VCaP (cell line): ENCODE data around the gene SFT2D3.
A peak's percentile ranks its signal among the peaks of the same experiment; 100 is the strongest.

Experiments
- H3K27ac ChIP-seq: fragments of 450-650 bp; 2 replicates; pipeline ENCODE4 v1.5.1; 2017
- TF ChIP-seq, protein P1 (sequence below): fragments of 450-650 bp; conservative IDR thresholded peaks from 2 replicates; pipeline ENCODE4 v1.5.1; 2017; ENCODE audit warnings: mild to moderate bottlenecking, moderate library complexity

The SFT2D3 gene, protein sequence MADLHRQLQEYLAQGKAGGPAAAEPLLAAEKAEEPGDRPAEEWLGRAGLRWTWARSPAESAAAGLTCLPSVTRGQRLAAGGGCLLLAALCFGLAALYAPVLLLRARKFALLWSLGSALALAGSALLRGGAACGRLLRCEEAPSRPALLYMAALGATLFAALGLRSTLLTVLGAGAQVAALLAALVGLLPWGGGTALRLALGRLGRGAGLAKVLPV

GRCh38 chr2:127701193-127701650 is at the start of gene SFT2D3:
TSS of gene SFT2D3 (plus strand) at chr2:127701497. CDS start at chr2:127701529, 32 bp downstream.
- TF ChIP-seq, protein P1, sequence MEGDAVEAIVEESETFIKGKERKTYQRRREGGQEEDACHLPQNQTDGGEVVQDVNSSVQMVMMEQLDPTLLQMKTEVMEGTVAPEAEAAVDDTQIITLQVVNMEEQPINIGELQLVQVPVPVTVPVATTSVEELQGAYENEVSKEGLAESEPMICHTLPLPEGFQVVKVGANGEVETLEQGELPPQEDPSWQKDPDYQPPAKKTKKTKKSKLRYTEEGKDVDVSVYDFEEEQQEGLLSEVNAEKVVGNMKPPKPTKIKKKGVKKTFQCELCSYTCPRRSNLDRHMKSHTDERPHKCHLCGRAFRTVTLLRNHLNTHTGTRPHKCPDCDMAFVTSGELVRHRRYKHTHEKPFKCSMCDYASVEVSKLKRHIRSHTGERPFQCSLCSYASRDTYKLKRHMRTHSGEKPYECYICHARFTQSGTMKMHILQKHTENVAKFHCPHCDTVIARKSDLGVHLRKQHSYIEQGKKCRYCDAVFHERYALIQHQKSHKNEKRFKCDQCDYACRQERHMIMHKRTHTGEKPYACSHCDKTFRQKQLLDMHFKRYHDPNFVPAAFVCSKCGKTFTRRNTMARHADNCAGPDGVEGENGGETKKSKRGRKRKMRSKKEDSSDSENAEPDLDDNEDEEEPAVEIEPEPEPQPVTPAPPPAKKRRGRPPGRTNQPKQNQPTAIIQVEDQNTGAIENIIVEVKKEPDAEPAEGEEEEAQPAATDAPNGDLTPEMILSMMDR, result no peak
- H3K27ac ChIP-seq, result peak within 1 kb of the TSS; percentile 98

DNA sequence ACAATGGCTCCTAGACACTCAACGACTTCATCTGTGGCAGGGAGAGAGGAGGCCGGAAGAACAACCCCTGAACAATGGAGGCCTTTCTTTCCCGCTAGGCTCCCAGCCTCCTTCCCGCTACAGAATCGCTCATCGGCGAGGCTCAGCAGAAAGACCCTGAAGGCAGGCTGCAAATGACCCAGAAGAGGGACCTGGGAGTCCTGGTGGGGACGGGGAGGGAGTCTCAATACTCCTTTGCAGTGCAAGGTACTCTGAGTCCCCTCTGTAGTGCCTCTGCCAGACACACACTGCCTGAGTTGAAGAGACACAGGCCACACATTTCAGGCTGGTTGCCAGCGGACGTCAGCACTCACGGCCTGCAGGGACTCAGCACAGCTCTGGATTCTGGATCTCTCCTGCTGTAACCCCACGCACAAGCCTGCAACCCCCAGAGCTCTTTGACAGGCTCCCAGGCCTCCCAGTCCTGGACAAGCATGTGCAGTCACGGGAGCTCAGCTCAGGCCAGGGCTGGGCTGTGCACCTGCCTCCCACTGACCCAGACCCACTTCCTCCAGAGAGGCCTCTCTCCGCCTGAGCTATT is 49.2 kb upstream of the SFT2D3 start:
- TF ChIP-seq, protein P1, result no peak

GRCh38 chr2:127652786-127653357 is 48.4 kb upstream of the SFT2D3 start:
- TF ChIP-seq, protein P1, result no peak
- H3K27ac ChIP-seq, result no peak overlapping the region

More for the DNA sequence above, 49.2 kb upstream of the SFT2D3 start:
- H3K27ac ChIP-seq, result no peak overlapping the region

GRCh38 chr2:127653421-127654083 is 47.7 kb upstream of the SFT2D3 start:
- no peak overlapping the region for H3K27ac ChIP-seq
- TF ChIP-seq, protein P1, result no peak

DNA sequence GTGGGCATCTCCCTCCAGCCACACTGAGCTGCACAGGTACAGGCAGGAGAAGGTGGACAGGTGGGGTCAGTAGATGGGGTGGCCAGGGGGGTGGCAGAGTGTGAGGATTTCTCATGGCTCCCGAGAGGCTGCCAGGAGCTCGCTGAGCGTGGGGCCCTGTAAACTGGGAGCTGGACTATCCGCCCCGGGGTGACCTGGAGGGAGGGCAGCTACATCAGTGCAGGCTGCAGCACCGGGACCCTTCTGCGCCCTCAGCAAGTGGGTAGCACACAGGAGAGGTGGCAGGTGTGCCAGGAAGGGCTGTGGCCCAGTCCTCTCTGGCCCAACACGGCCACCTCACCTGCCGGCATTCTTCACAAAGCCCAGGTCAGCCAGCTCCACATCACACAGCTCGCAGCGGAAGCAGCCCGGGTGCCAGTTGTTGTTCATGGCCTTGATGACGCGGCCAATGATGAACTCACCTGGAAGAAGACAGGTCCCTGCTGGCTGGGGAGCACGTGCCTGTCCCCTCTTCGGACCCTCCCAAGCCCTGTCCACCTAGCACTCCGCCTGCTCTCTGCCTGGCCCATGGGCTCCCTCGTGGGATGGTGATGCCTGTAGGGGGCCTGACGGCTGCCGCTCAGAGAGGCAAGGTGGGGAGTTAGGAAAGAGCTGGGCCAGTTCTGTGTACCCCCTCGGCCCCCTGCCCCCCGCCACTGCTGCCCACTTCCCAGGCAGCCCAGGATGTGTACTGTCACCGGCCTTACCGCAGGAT is 47.0 kb upstream of the SFT2D3 start:
- TF ChIP-seq, protein P1, result no peak
- no peak overlapping the region for H3K27ac ChIP-seq

DNA sequence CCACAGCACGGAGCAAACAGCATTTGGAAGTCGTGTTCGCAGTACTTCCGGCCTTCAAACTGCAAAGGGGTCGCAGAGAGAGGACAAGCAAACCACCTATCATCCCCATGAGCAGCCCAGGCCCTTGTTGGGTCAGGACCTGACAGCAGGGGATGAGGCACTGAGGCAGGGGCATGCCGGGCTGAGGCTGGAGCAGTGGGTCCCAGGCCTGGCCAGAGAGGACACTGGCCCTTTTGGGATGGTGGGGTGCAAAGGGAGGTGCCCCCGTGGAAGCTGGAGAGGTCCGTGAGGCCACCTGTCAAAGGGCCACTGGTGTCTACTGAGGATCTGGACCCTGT is 46.5 kb upstream of the SFT2D3 start:
- TF ChIP-seq, protein P1, result no peak
- no peak overlapping the region for H3K27ac ChIP-seq
